ENCODE measurements around the gene MYL5.

- TF ChIP-seq YY1 (IDR thresholded peaks at IDR 0.05; ENCODE audit: insufficient read depth, insufficient read length), result no peak
- TF ChIP-seq ZNF274 (IDR thresholded peaks at IDR 0.05; ENCODE audit: low read depth, low read length), result no peak
These were observed 35.0 kb downstream of the MYL5 start for GRCh38 chr4:709348-709747.
